ENCODE data around the gene USP21. TPM values are rescaled to one million over a fixed set of nuclear protein-coding genes. Genes with fewer than 3 reads are reported as not detected.

USP21 gene
- total and polyA plus RNA-seq, 2 of the 13 experiments (the other 11 are each of a cell fraction or from before 2014, with no cell fraction given): 10.1 to 33.1 TPM

DNA sequence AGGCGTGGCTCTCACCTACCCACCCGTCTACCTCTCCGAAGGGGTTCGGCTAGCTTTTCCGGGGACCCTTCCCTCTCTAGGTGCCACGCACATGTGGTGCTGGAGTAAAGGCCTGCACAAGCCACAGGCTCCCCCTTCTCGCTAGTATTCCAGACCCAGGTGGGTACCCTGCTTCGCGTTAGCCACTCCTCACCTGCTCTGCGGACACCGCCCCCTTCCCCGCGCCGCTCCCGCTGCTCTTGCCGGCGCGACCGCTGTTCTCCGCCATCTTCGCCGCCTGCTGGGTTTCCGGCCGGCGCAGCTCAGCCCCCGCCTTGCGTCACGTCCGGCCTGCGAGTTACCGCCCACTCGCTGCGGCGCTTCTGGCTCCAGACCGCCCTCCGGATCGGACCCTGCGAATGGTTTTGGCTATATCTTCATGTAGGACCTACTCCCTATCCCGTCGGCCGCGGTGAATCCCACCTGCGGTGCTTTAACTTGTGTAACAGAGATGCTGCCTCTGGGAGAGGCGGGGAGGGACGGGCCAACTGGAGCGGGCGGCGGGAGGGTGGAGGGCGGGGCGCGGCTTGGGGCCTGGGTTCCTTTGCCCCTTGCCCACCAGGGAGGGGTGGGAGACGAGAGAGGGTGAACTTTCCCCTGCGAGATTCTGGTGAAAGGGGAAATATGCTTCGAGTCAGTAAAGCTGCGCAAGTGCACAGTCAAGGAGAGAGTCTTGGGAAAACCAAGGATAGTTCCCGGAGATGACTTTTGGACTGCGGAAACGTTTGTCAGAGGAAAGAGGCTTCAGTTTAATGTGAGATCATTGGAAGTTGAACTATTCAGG lies 41.3 kb upstream of the USP21 start, which contains the start of the genes NIT1 and PFDN2 (continued):
- no peak for TF ChIP-seq PLSCR1 (CRISPR knock-in tag; IDR thresholded peaks at IDR 0.05; ENCODE audit: borderline replicate concordance)
- TF ChIP-seq, protein P1, sequence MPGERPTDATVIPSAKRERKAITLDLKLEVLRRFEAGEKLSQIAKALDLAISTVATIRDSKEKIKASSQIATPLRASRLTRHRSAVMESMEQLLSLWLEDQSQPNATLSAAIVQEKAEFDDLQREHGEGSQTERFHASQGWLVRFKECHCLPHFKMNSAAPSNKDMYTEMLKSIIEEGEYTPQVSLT (CRISPR knock-in tag; IDR thresholded peaks at IDR 0.05; ENCODE audit: borderline replicate concordance, low read depth): no peak
- peak; percentile 31; the same call in 1 of the 2 replicates for TF ChIP-seq ZNF614 (CRISPR knock-in tag; IDR thresholded peaks at IDR 0.05; ENCODE audit: borderline replicate concordance)
- TF ChIP-seq, protein P2, sequence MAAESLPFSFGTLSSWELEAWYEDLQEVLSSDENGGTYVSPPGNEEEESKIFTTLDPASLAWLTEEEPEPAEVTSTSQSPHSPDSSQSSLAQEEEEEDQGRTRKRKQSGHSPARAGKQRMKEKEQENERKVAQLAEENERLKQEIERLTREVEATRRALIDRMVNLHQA (CRISPR knock-in tag; IDR thresholded peaks at IDR 0.05): no peak
- TF ChIP-seq ZNF292 (CRISPR knock-in tag; IDR thresholded peaks at IDR 0.05; ENCODE audit: borderline replicate concordance, low read depth): 0 out of 2 replicates have a peak, but pooled peaks have one; percentile 37
- no peak for TF ChIP-seq NCOA5 (CRISPR knock-in tag; IDR thresholded peaks at IDR 0.05)
- peak; percentile 40; the same call in 1 of the 2 replicates for TF ChIP-seq YEATS2 (CRISPR knock-in tag; IDR thresholded peaks at IDR 0.05; ENCODE audit: borderline replicate concordance)
- TF ChIP-seq ATF2 (CRISPR knock-in tag; IDR thresholded peaks at IDR 0.05): no peak
- no peak for TF ChIP-seq GTF3A (CRISPR knock-in tag; conservative IDR thresholded peaks at IDR 0.05)
- TF ChIP-seq KDM5B (CRISPR knock-in tag; IDR thresholded peaks at IDR 0.05; ENCODE audit: borderline replicate concordance): peak; percentile 87; the same call in 1 of the 2 replicates
- TF ChIP-seq, protein P3, sequence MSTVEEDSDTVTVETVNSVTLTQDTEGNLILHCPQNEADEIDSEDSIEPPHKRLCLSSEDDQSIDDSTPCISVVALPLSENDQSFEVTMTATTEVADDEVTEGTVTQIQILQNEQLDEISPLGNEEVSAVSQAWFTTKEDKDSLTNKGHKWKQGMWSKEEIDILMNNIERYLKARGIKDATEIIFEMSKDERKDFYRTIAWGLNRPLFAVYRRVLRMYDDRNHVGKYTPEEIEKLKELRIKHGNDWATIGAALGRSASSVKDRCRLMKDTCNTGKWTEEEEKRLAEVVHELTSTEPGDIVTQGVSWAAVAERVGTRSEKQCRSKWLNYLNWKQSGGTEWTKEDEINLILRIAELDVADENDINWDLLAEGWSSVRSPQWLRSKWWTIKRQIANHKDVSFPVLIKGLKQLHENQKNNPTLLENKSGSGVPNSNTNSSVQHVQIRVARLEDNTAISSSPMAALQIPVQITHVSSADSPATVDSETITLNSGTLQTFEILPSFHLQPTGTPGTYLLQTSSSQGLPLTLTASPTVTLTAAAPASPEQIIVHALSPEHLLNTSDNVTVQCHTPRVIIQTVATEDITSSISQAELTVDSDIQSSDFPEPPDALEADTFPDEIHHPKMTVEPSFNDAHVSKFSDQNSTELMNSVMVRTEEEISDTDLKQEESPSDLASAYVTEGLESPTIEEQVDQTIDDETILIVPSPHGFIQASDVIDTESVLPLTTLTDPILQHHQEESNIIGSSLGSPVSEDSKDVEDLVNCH (CRISPR knock-in tag; IDR thresholded peaks at IDR 0.05): no peak
- no peak for TF ChIP-seq JUND (CRISPR knock-in tag; IDR thresholded peaks at IDR 0.05)
- TF ChIP-seq ZNF337 (CRISPR knock-in tag; IDR thresholded peaks at IDR 0.05; ENCODE audit: borderline replicate concordance, low read depth): peak; percentile 6; the same call in 1 of the 2 replicates
- TF ChIP-seq, protein P4, sequence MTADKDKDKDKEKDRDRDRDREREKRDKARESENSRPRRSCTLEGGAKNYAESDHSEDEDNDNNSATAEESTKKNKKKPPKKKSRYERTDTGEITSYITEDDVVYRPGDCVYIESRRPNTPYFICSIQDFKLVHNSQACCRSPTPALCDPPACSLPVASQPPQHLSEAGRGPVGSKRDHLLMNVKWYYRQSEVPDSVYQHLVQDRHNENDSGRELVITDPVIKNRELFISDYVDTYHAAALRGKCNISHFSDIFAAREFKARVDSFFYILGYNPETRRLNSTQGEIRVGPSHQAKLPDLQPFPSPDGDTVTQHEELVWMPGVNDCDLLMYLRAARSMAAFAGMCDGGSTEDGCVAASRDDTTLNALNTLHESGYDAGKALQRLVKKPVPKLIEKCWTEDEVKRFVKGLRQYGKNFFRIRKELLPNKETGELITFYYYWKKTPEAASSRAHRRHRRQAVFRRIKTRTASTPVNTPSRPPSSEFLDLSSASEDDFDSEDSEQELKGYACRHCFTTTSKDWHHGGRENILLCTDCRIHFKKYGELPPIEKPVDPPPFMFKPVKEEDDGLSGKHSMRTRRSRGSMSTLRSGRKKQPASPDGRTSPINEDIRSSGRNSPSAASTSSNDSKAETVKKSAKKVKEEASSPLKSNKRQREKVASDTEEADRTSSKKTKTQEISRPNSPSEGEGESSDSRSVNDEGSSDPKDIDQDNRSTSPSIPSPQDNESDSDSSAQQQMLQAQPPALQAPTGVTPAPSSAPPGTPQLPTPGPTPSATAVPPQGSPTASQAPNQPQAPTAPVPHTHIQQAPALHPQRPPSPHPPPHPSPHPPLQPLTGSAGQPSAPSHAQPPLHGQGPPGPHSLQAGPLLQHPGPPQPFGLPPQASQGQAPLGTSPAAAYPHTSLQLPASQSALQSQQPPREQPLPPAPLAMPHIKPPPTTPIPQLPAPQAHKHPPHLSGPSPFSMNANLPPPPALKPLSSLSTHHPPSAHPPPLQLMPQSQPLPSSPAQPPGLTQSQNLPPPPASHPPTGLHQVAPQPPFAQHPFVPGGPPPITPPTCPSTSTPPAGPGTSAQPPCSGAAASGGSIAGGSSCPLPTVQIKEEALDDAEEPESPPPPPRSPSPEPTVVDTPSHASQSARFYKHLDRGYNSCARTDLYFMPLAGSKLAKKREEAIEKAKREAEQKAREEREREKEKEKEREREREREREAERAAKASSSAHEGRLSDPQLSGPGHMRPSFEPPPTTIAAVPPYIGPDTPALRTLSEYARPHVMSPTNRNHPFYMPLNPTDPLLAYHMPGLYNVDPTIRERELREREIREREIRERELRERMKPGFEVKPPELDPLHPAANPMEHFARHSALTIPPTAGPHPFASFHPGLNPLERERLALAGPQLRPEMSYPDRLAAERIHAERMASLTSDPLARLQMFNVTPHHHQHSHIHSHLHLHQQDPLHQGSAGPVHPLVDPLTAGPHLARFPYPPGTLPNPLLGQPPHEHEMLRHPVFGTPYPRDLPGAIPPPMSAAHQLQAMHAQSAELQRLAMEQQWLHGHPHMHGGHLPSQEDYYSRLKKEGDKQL (CRISPR knock-in tag; IDR thresholded peaks at IDR 0.05; ENCODE audit: low read depth): no peak
